Astrocyte (in vitro differentiated cells and primary cell): ENCODE results near the gene PLEKHA8. TPM values are rescaled to one million over a fixed set of nuclear protein-coding genes. Genes with fewer than 3 reads are reported as not detected.
"Not testable (repeated sequence)": the region's sequence is repeated elsewhere in the genome, so short reads cannot be mapped to it uniquely, and the experiment has no call there.

Experiments
- DNase-seq: peaks from one replicate; pipeline ENCODE4 v3.0.0-alpha.2; 2010; ENCODE audit warnings: low read depth
- FAIRE-seq: peaks from 2 replicates; lab custom pipeline; 2011; peaks lifted over from hg19 to GRCh38; lab: Jason Lieb, UNC
- H2AFZ ChIP-seq: 2 replicates; pipeline ENCODE4 v1.6.0; 2012; ENCODE audit warnings: low read depth, low read length, inconsistent platforms
- H3K27ac ChIP-seq: 2 replicates; pipeline ENCODE4 v1.5.1; 2011; ENCODE audit warnings: low read depth, low read length, inconsistent platforms
- H3K27me3 ChIP-seq: 2 replicates; pipeline ENCODE4 v1.6.0; 2011; ENCODE audit warnings: low read length, inconsistent platforms; ENCODE audit not compliant: insufficient read depth
- H3K36me3 ChIP-seq: 2 replicates; pipeline ENCODE4 v1.5.1; 2011; ENCODE audit warnings: low read length, inconsistent platforms; ENCODE audit not compliant: insufficient read depth
- H3K4me1 ChIP-seq: 2 replicates; pipeline ENCODE4 v1.5.1; 2011; ENCODE audit warnings: low read length, inconsistent platforms; ENCODE audit not compliant: insufficient read depth
- H3K4me2 ChIP-seq: 2 replicates; pipeline ENCODE4 v1.6.0; 2012; ENCODE audit warnings: low read length, inconsistent platforms
- H3K4me3 ChIP-seq: 2 replicates; pipeline ENCODE4 v1.5.1; 2011; ENCODE audit warnings: low read depth, mild to moderate bottlenecking, low read length, inconsistent platforms; ENCODE audit not compliant: insufficient read depth
- H3K79me2 ChIP-seq: 2 replicates; pipeline ENCODE4 v1.6.0; 2012; ENCODE audit warnings: mild to moderate bottlenecking, low read length, inconsistent platforms; ENCODE audit not compliant: insufficient read depth
- H3K9ac ChIP-seq: 2 replicates; pipeline ENCODE4 v1.6.0; 2012; ENCODE audit warnings: mild to moderate bottlenecking, low read length, inconsistent platforms
- H3K9me3 ChIP-seq: 2 replicates; pipeline ENCODE4 v1.5.1; 2012; ENCODE audit warnings: low read depth, mild to moderate bottlenecking, low read length, inconsistent platforms; ENCODE audit not compliant: insufficient read depth
- H4K20me1 ChIP-seq: 2 replicates; pipeline ENCODE4 v1.6.0; 2012; ENCODE audit warnings: low read length, inconsistent platforms; ENCODE audit not compliant: insufficient read depth
- H3K27ac Mint-ChIP-seq: one replicate; pipeline ENCODE4 v1.8.0; 2021; ENCODE audit warnings: mild to moderate bottlenecking, mixed read lengths; ENCODE audit not compliant: unreplicated experiment
- H3K27me3 Mint-ChIP-seq: one replicate; pipeline ENCODE4 v1.8.0; 2021; ENCODE audit warnings: low read depth, mixed read lengths; ENCODE audit not compliant: unreplicated experiment
- H3K36me3 Mint-ChIP-seq: one replicate; pipeline ENCODE4 v1.8.0; 2021; ENCODE audit warnings: low read depth, mixed read lengths; ENCODE audit not compliant: unreplicated experiment
- H3K4me1 Mint-ChIP-seq: one replicate; pipeline ENCODE4 v1.8.0; 2021; ENCODE audit warnings: low read depth, mixed read lengths; ENCODE audit not compliant: unreplicated experiment
- H3K4me3 Mint-ChIP-seq: one replicate; pipeline ENCODE4 v1.8.0; 2021; ENCODE audit warnings: mild to moderate bottlenecking, moderate library complexity, mixed read lengths; ENCODE audit not compliant: unreplicated experiment
- H3K9me3 Mint-ChIP-seq: one replicate; pipeline ENCODE4 v1.8.0; 2021; ENCODE audit warnings: mild to moderate bottlenecking, mixed read lengths; ENCODE audit not compliant: unreplicated experiment
- EZH2 ChIP-seq: IDR thresholded peaks from 2 replicates; pipeline ENCODE4 v1.6.1; 2012; ENCODE audit warnings: mild to moderate bottlenecking, low read length, inconsistent platforms; ENCODE audit not compliant: insufficient read depth
- total RNA-seq: library from RNA; stranded (reverse); gene quantifications from 2 replicates; pipeline ENCODE4 v1.2.1, GENCODE V29; 2021
- TF ChIP-seq, protein P1 (sequence below): IDR thresholded peaks from 2 replicates; pipeline ENCODE4 v1.5.1; 2011; ENCODE audit warnings: low read depth, mild to moderate bottlenecking, inconsistent platforms, low read length, moderate library complexity; ENCODE audit not compliant: insufficient read depth

PLEKHA8 gene
- total RNA-seq, 1 donor from 2014 or later = 34.7 TPM

DNA sequence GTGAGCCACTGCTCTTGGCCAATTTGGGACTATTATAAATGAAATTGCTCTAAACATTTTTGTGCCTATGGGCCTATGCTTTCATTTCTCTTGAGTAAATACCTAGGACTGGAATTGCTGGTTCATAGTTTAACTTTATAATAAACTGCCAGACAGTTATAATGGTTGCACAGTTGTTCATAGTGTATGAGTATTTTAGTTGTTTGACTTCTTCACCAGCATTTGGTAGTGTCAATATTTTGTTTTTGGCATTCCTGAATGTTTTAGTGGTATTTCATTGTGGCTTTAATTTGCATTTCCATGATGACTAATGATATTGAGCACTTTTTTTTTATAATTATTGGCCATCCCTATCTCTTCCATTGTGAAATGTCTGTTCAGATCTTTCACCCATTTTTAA, 29.5 kb downstream of the PLEKHA8 start:
- Histone ChIP-seq H3K9ac (no peak overlapping the region), H3K4me3 (no peak overlapping the region), H2AFZ (no peak overlapping the region), H3K4me2 (no peak overlapping the region), H3K27me3 (no peaks in the 10 kb centered on the region), H3K79me2 (no peaks in the 10 kb centered on the region), H3K27ac (no peak overlapping the region), H3K36me3 (no peaks in the 10 kb centered on the region), H4K20me1 (no peaks in the 10 kb centered on the region), H3K9me3 (no peaks in the 10 kb centered on the region), H3K4me1 (no peaks in the 10 kb centered on the region)
- no peaks in the 10 kb centered on the region for H3K9me3 Mint-ChIP-seq
- no peaks in the 10 kb centered on the region for H3K27me3 Mint-ChIP-seq
- H3K27ac Mint-ChIP-seq = no peak overlapping the region
- no peak overlapping the region for H3K4me3 Mint-ChIP-seq
- FAIRE-seq = no peak
- no peaks in the 10 kb centered on the region for H3K4me1 Mint-ChIP-seq
- peaks cover 11% of the 10 kb centered on the region for H3K36me3 Mint-ChIP-seq
- DNase-seq = peak; percentile 26
- TF ChIP-seq EZH2 = no peak
- TF ChIP-seq, protein P1, sequence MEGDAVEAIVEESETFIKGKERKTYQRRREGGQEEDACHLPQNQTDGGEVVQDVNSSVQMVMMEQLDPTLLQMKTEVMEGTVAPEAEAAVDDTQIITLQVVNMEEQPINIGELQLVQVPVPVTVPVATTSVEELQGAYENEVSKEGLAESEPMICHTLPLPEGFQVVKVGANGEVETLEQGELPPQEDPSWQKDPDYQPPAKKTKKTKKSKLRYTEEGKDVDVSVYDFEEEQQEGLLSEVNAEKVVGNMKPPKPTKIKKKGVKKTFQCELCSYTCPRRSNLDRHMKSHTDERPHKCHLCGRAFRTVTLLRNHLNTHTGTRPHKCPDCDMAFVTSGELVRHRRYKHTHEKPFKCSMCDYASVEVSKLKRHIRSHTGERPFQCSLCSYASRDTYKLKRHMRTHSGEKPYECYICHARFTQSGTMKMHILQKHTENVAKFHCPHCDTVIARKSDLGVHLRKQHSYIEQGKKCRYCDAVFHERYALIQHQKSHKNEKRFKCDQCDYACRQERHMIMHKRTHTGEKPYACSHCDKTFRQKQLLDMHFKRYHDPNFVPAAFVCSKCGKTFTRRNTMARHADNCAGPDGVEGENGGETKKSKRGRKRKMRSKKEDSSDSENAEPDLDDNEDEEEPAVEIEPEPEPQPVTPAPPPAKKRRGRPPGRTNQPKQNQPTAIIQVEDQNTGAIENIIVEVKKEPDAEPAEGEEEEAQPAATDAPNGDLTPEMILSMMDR = no peak

DNA sequence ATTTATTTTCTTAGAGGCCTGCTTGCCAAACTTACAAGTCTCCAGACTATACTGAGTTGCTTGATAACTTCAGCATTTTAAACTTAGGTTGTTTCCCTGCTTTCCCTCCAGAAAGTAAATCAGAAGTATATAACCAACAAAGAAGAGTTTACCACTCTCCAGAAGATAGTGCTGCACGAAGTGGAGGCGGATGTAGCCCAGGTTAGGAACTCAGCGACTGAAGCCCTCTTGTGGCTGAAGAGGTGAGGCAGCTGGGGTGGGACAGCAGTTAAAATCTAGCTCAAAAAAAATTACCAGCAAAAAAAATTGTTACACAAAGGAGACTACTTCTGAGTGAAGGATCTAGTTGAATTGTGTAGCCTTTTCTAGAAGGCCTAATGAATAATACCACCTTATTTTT, 33.6 kb downstream of the PLEKHA8 start:
- Mint-ChIP-seq H3K4me3 (peak overlapping the region; percentile 50), H3K36me3 (peaks cover 12% of the 10 kb centered on the region)
- not testable (repeated sequence) for H3K27me3 Mint-ChIP-seq, H3K4me1 Mint-ChIP-seq, FAIRE-seq, H3K27me3 ChIP-seq, H4K20me1 ChIP-seq, H3K27ac Mint-ChIP-seq, H3K9me3 Mint-ChIP-seq, DNase-seq, H3K4me3 ChIP-seq, H3K9ac ChIP-seq, H3K4me1 ChIP-seq, H3K36me3 ChIP-seq, H2AFZ ChIP-seq, H3K9me3 ChIP-seq, H3K27ac ChIP-seq, H3K4me2 ChIP-seq, H3K79me2 ChIP-seq
- TF ChIP-seq, protein P1 = peak; percentile 48

GRCh38 chr7:30062587-30062986, 34.4 kb downstream of the PLEKHA8 start:
- peaks cover under 1% of the 10 kb centered on the region for H3K4me1 Mint-ChIP-seq
- no peak overlapping the region for H3K4me3 ChIP-seq
- no peaks in the 10 kb centered on the region for H4K20me1 ChIP-seq
- no peak overlapping the region for H3K4me3 Mint-ChIP-seq
- no peak overlapping the region for H3K27ac Mint-ChIP-seq
- no peaks in the 10 kb centered on the region for H3K27me3 ChIP-seq
- H3K9me3 Mint-ChIP-seq = no peaks in the 10 kb centered on the region
- H2AFZ ChIP-seq = no peak overlapping the region
- H3K27ac ChIP-seq = no peak overlapping the region
- FAIRE-seq = no peak
- no peak overlapping the region for H3K9ac ChIP-seq
- TF ChIP-seq EZH2 = no peak
- TF ChIP-seq, protein P1 = peak; percentile 68
- no peak for DNase-seq
- peaks cover under 1% of the 10 kb centered on the region for H3K4me1 ChIP-seq
- no peaks in the 10 kb centered on the region for H3K36me3 ChIP-seq
- H3K36me3 Mint-ChIP-seq = peaks cover 8% of the 10 kb centered on the region
- H3K79me2 ChIP-seq = no peaks in the 10 kb centered on the region
- no peaks in the 10 kb centered on the region for H3K9me3 ChIP-seq
- H3K4me2 ChIP-seq = no peak overlapping the region
- no peaks in the 10 kb centered on the region for H3K27me3 Mint-ChIP-seq
